GM21786 (cell line): ENCODE measurements around the gene PLEKHA1.

Experiments
- ATAC-seq: cut with Tn5 transposase; IDR thresholded peaks from one replicate; pipeline ENCODE4 v1.9.1; 2021; ENCODE audit not compliant: unreplicated experiment

The PLEKHA1 gene

GRCh38 chr10:122459561-122460273 is 85.2 kb downstream of the PLEKHA1 start:
- ATAC-seq, result no peak

- ATAC-seq, result no peak
Measured at GRCh38 chr10:122460891-122461293, 86.4 kb downstream of the PLEKHA1 start.

GRCh38 chr10:122461367-122461728 is 86.8 kb downstream of the PLEKHA1 start, which contains the start of gene HTRA1:
TSS of gene HTRA1 (plus strand) at chr10:122461553. CDS start at chr10:122461653, 100 bp downstream.
- ATAC-seq, result no peak

GRCh38 chr10:122461729-122462532 is 87.4 kb downstream of the PLEKHA1 start:
- ATAC-seq, result no peak

- ATAC-seq, result no peak
Measured at GRCh38 chr10:122462533-122463465, 88.3 kb downstream of the PLEKHA1 start.

- ATAC-seq, result no peak
Measured at GRCh38 chr10:122463466-122464249, 89.2 kb downstream of the PLEKHA1 start.

GRCh38 chr10:122464250-122464510 is 89.7 kb downstream of the PLEKHA1 start:
- ATAC-seq, result no peak

GRCh38 chr10:122464586-122464985 is 90.1 kb downstream of the PLEKHA1 start:
- ATAC-seq, result no peak

- ATAC-seq, result no peak
Measured at GRCh38 chr10:122465401-122466040, 91.0 kb downstream of the PLEKHA1 start.

GRCh38 chr10:122466951-122467381 is 92.5 kb downstream of the PLEKHA1 start:
- ATAC-seq, result no peak

GRCh38 chr10:122467701-122468100 is 93.2 kb downstream of the PLEKHA1 start:
- ATAC-seq, result no peak

GRCh38 chr10:122468307-122468925 is 93.9 kb downstream of the PLEKHA1 start:
- no peak for ATAC-seq

GRCh38 chr10:122468926-122469781 is 94.6 kb downstream of the PLEKHA1 start:
- no peak for ATAC-seq

- no peak for ATAC-seq
Measured at GRCh38 chr10:122469848-122470247, 95.3 kb downstream of the PLEKHA1 start.

GRCh38 chr10:122471531-122472177 is 97.1 kb downstream of the PLEKHA1 start:
- ATAC-seq, result no peak

- ATAC-seq, result no peak
Measured at GRCh38 chr10:122473116-122473515, 98.6 kb downstream of the PLEKHA1 start.

- ATAC-seq, result no peak
Measured at GRCh38 chr10:122474131-122474818, 99.8 kb downstream of the PLEKHA1 start.

GRCh38 chr10:122475100-122475499 is 100.6 kb downstream of the PLEKHA1 start:
- ATAC-seq, result no peak
